ENCODE data around the gene FUT8. TPM values are rescaled to one million over a fixed set of nuclear protein-coding genes. Genes with fewer than 3 reads are reported as not detected.

FUT8 gene
- total RNA-seq, 2 donors from 2014 or later, result 49.6 to 59.8 TPM

- Mint-ChIP-seq H3K9me3 (no peaks in the 10 kb centered on the region), H3K27ac (no peak overlapping the region), H3K4me1 (ENCODE audit: low read depth) (no peaks in the 10 kb centered on the region), H3K27me3 (ENCODE audit: low read depth) (no peaks in the 10 kb centered on the region), H3K36me3 (ENCODE audit: insufficient read depth in 2 of 2) (no peaks in the 10 kb centered on the region), H3K4me3 (no peak overlapping the region)
- DNase-seq (no peak), ATAC-seq (replicated peaks in 1 of 2) (peak in 1 of 2 donors; percentile 13)
Observed at GRCh38 chr14:65792208-65792905, 379.8 kb downstream of the FUT8 start.

Measured in activated T-cell treated with anti-CD3 and anti-CD28 coated beads, Interleukin-2, amount 50 U/mL, for 72 hours (primary cell).